Muscle of leg (tissue), 11 donors: Measurements from ENCODE around the gene CFAP141. TPM values are rescaled to one million over a fixed set of nuclear protein-coding genes. Genes with fewer than 3 reads are reported as not detected.
A peak's percentile ranks its signal among the peaks of the same experiment; 100 is the strongest.

Experiments used
- DNase-seq: peaks from one replicate; pipeline ENCODE4 v3.0.0; 2013
- H3K27ac ChIP-seq: one replicate; pipeline ENCODE4 v1.5.1; 2013; ENCODE audit warnings: mild to moderate bottlenecking, low read length, control low read depth
- H3K27me3 ChIP-seq: one replicate; pipeline ENCODE4 v1.6.1; 2013; ENCODE audit warnings: low read length; ENCODE audit not compliant: control insufficient read depth, insufficient read depth
- H3K36me3 ChIP-seq: one replicate; pipeline ENCODE4 v1.6.1; 2013; ENCODE audit warnings: low read length; ENCODE audit not compliant: control insufficient read depth, insufficient read depth
- H3K4me1 ChIP-seq: one replicate; pipeline ENCODE4 v1.6.1; 2013; ENCODE audit warnings: low read length; ENCODE audit not compliant: control insufficient read depth, insufficient read depth
- H3K4me3 ChIP-seq: one replicate; pipeline ENCODE4 v1.5.1; 2013; ENCODE audit warnings: low read length, control low read depth
- H3K9me3 ChIP-seq: replicated peaks from 2 replicates; pipeline ENCODE4 v1.6.1; 2013; ENCODE audit warnings: low read depth, low read length; ENCODE audit not compliant: control insufficient read depth
- WGBS: methylation state at CpG from one replicate; pipeline ENCODE4 v1.1.5; 2013; ENCODE audit warnings: missing lambda C conversion rate; ENCODE audit not compliant: insufficient coverage; 5-methylcytosine and 5-hydroxymethylcytosine counted together
- polyA plus RNA-seq, 8 donors: library from polyadenylated mRNA; unstranded; fragments of 120-200 nt; gene quantifications; one replicate each; pipeline versions ENCODE4 v1.2.1 to v1.2.3, GENCODE V29; 2013; ENCODE audit warnings: inconsistent platforms in 1 of 8, low replicate concordance in 1 of 8; ENCODE audit not compliant: insufficient read length in 8 of 8, insufficient read depth in 1 of 8
- total RNA-seq: library from RNA; stranded (reverse); fragments of 120-200 nt; gene quantifications from one replicate; pipeline ENCODE4 v1.2.4, GENCODE V29; 2013

Gene CFAP141
- total and polyA plus RNA-seq, 9 donors, result 0.33 TPM; not detected in 8

DNA sequence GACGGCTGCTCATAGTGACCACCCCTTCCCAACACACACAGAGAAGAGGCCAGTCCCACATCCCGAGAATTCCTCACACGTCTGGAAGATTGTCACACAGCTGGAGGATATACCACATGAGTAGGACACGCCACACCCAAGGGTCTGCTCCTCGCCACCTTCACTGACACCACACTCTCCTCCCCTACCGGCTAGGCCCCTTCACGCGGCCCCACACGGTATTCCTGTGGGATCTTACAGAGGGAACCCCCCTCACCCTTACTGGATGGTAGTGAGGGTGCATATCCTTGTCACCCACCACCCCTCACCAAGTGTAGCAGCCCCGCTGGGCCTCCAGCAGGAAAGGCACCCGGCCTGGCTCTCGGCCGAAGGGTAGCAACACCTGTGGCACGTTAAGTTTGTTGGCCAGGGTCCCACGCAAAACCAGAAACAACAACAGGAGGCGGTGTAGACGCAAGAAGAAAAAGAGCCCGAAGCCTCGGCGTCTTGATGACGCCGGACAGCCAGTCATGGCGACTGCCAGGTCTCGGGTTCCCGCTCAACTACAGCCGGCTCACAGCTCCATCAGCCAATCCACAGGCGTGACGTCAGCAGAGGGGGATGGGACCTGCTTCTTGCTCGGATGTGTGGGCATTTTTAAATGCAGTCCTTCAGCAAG is 51.5 kb downstream of the CFAP141 start, which contains the start of gene NUP210L:
NUP210L (minus strand) TSS at position 540 of the 658 bp plus-strand sequence.
- DNase-seq, result peak; percentile 40
- peaks cover 4% of the 10 kb centered on the region for H3K4me1 ChIP-seq
- 71% methylated on average over 22 of the region's 29 CpGs for WGBS
- H3K9me3 ChIP-seq, result no peaks in the 10 kb centered on the region
- no peak within 1 kb of the TSS for H3K4me3 ChIP-seq
- H3K36me3 ChIP-seq, result peaks cover 16% of the 10 kb centered on the region
- H3K27ac ChIP-seq, result peak within 1 kb of the TSS; percentile 82
- H3K27me3 ChIP-seq, result no peaks in the 10 kb centered on the region

DNA sequence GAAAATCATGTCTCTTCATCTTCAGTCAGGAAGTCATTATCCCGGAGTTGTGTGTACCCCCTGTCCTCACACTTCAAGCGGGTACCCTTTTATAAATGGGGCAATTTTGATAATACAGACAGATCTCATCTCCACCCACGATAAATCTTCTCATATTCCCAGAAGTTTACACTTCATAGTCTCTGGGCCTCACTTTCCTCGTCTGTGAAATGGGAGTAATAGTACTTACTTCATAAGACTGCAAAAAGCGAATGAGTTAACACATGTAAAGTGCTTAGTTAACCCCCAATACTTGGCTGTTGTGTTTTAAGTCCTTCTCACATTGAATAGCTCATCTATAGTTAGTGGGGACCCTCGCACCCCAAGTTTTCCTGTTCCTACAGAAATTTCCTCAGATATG is 52.1 kb downstream of the CFAP141 start:
- H3K9me3 ChIP-seq, result no peaks in the 10 kb centered on the region
- H3K4me1 ChIP-seq, result peaks cover 4% of the 10 kb centered on the region
- H3K27ac ChIP-seq, result no peak overlapping the region
- H3K4me3 ChIP-seq, result no peak overlapping the region
- H3K27me3 ChIP-seq, result no peaks in the 10 kb centered on the region
- H3K36me3 ChIP-seq, result peaks cover 13% of the 10 kb centered on the region
- WGBS, result 71% methylated on average over 1 of the region's 6 CpGs
- no peak for DNase-seq

DNA sequence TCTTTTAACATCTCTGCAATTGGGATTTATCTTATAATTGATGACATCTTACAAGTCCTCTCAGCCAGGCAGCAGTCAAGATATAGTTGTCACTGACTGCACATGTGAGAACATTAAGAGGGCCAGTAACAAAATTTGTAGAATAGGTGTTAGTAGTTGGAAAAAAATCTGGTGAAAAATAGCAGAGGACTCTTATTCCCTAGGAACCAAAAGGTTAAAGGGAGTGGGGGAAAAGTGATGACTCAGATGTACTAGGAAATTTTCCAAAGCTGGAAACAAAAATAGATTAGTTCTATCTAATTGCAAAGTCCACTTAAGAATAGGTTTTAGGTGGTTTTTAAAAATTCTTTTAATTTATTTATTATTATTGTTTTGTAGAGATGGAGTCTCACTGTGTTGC is 54.8 kb downstream of the CFAP141 start:
- Histone ChIP-seq H3K27ac (no peak overlapping the region), H3K9me3 (no peaks in the 10 kb centered on the region), H3K4me1 (peaks cover 4% of the 10 kb centered on the region), H3K36me3 (peaks cover 5% of the 10 kb centered on the region), H3K27me3 (no peaks in the 10 kb centered on the region), H3K4me3 (no peak overlapping the region)
- DNase-seq, result no peak

Other genes starting within 250 kb of the CFAP141 start
- gene CRTC2, start 247.7 kb downstream of the CFAP141 start, total RNA-seq, result 7.0 TPM
- 10 to 100 TPM; 17.6 to 28.6 (median 22.5) TPM for gene CRTC2, start 247.7 kb downstream of the CFAP141 start, polyA plus RNA-seq
- gene SLC39A1, start 242.8 kb downstream of the CFAP141 start, total RNA-seq, result 44.4 TPM
- gene SLC39A1, start 242.8 kb downstream of the CFAP141 start, polyA plus RNA-seq, result 10 to 100 TPM; 33.0 to 59.2 (median 45.5) TPM
- 11.7 TPM for gene CREB3L4, start 238.4 kb downstream of the CFAP141 start, total RNA-seq
- 10 to 100 TPM in 6 of 8 donors, 1 to 10 TPM in 2; 9.4 to 15.0 (median 11.9) TPM for gene CREB3L4, start 238.4 kb downstream of the CFAP141 start, polyA plus RNA-seq
- gene JTB, start 228.7 kb downstream of the CFAP141 start, total RNA-seq, result 105 TPM
- 10 to 100 TPM; 70.2 to 98.2 (median 85.0) TPM for gene JTB, start 228.7 kb downstream of the CFAP141 start, polyA plus RNA-seq
- gene RAB13, start 220.0 kb downstream of the CFAP141 start, total RNA-seq, result 21.5 TPM
- gene RAB13, start 220.0 kb downstream of the CFAP141 start, polyA plus RNA-seq, result 100 to 1,000 TPM in 3 of 8 donors, 10 to 100 TPM in 5; 71.8 to 109 (median 85.8) TPM
- gene RPS27, start 215.6 kb downstream of the CFAP141 start, total RNA-seq, result 7,680 TPM
- gene RPS27, start 215.6 kb downstream of the CFAP141 start, polyA plus RNA-seq, result 1,000 to 10,000 TPM; 3,165 to 4,385 (median 3,796) TPM
- 0.04 TPM for gene NUP210L, start 51.3 kb downstream of the CFAP141 start, total RNA-seq
- gene NUP210L, start 51.3 kb downstream of the CFAP141 start, polyA plus RNA-seq, result under 1 TPM in 4 of 8 donors, not detected in 4; 0.04 to 0.19 (median 0.11) TPM
- gene TPM3, start 14.2 kb downstream of the CFAP141 start, total RNA-seq, result 281 TPM
- 1,000 to 10,000 TPM in 1 of 8 donors, 100 to 1,000 TPM in 7; 374 to 1,141 (median 473) TPM for gene TPM3, start 14.2 kb downstream of the CFAP141 start, polyA plus RNA-seq
- 42.7 TPM for gene UBAP2L, start 14.6 kb upstream of the CFAP141 start, total RNA-seq
- 100 to 1,000 TPM in 7 of 8 donors, 10 to 100 TPM in 1; 99.2 to 129 (median 107) TPM for gene UBAP2L, start 14.6 kb upstream of the CFAP141 start, polyA plus RNA-seq
- gene HAX1, start 66.3 kb upstream of the CFAP141 start, total RNA-seq, result 88.2 TPM
- 10 to 100 TPM; 57.1 to 79.1 (median 68.0) TPM for gene HAX1, start 66.3 kb upstream of the CFAP141 start, polyA plus RNA-seq
- gene AQP10, start 114.8 kb upstream of the CFAP141 start, total RNA-seq, result 0.04 TPM
- 1 to 10 TPM in 1 of 8 donors, under 1 TPM in 2, not detected in 5; 0.09 to 2.2 (median 0.17) TPM for gene AQP10, start 114.8 kb upstream of the CFAP141 start, polyA plus RNA-seq
- 33.8 TPM for gene ATP8B2, start 119.2 kb upstream of the CFAP141 start, total RNA-seq
- 10 to 100 TPM; 16.4 to 33.4 (median 24.2) TPM for gene ATP8B2, start 119.2 kb upstream of the CFAP141 start, polyA plus RNA-seq
- 5.6 TPM for gene IL6R, start 199.0 kb upstream of the CFAP141 start, total RNA-seq
- 1 to 10 TPM; 2.7 to 7.6 (median 5.1) TPM for gene IL6R, start 199.0 kb upstream of the CFAP141 start, polyA plus RNA-seq